Ishikawa (cell line): ENCODE measurements around the gene KRT71.

ENCODE experiments used
- EGR1 ChIP-seq: IDR thresholded peaks from 2 replicates; pipeline ENCODE4 v1.6.1; 2012
- EP300 ChIP-seq: IDR thresholded peaks from 2 replicates; pipeline ENCODE4 v1.6.1; 2012; ENCODE audit warnings: borderline replicate concordance
- MAX ChIP-seq: IDR thresholded peaks from 2 replicates; pipeline ENCODE4 v1.6.1; 2012
- NFIC ChIP-seq: IDR thresholded peaks from 2 replicates; pipeline ENCODE4 v1.6.1; 2012
- RAD21 ChIP-seq: IDR thresholded peaks from 2 replicates; pipeline ENCODE4 v1.6.1; 2012; ENCODE audit warnings: low read depth
- REST ChIP-seq: IDR thresholded peaks from 2 replicates; pipeline ENCODE4 v1.6.1; 2012; ENCODE audit warnings: low read depth, mild to moderate bottlenecking
- TAF1 ChIP-seq: IDR thresholded peaks from 2 replicates; pipeline ENCODE4 v1.6.1; 2012; ENCODE audit warnings: low read depth, mild to moderate bottlenecking
- TCF12 ChIP-seq: IDR thresholded peaks from 2 replicates; pipeline ENCODE4 v1.6.1; 2012; ENCODE audit warnings: low read depth
- TEAD4 ChIP-seq: IDR thresholded peaks from 2 replicates; pipeline ENCODE4 v1.6.1; 2012
- USF1 ChIP-seq: IDR thresholded peaks from 2 replicates; pipeline ENCODE4 v1.6.1; 2012

GRCh38 chr12:52570511-52570910, 17.6 kb upstream of the KRT71 start:
- TF ChIP-seq TEAD4 (no peak), EGR1 (no peak), MAX (no peak), RAD21 (no peak), USF1 (no peak), TAF1 (no peak), NFIC (no peak), EP300 (no peak), REST (no peak), TCF12 (no peak)
